DOHH2 (cell line): ENCODE results near the gene MCOLN1.

Experiments used
- H3F3A ChIP-seq: fragments of 200-600 bp; sonication (generic), shearing (Covaris generic); 2 replicates; pipeline ENCODE4 v1.6.0; 2016; ENCODE audit warnings: antibody characterized with exemption, mild to moderate bottlenecking; ENCODE audit not compliant: control insufficient read depth, insufficient read depth
- H3K27ac ChIP-seq: fragments of 200-600 bp; sonication (generic); 2 replicates; pipeline ENCODE4 v1.5.1; 2014; ENCODE audit warnings: low read depth, mild to moderate bottlenecking, low read length, moderate library complexity
- H3K27me3 ChIP-seq: fragments of 200-600 bp; sonication (generic); 2 replicates; pipeline ENCODE4 v1.6.1; 2014; ENCODE audit warnings: mild to moderate bottlenecking, low read length, mixed read lengths; ENCODE audit not compliant: control insufficient read depth
- H3K36me3 ChIP-seq: fragments of 200-600 bp; sonication (generic); 2 replicates; pipeline ENCODE4 v1.6.1; 2014; ENCODE audit warnings: mild to moderate bottlenecking, low read length, moderate library complexity, mixed read lengths; ENCODE audit not compliant: control insufficient read depth
- H3K4me1 ChIP-seq: fragments of 200-600 bp; sonication (generic); 2 replicates; pipeline ENCODE4 v1.6.1; 2014; ENCODE audit warnings: mild to moderate bottlenecking, low read length, mixed read lengths; ENCODE audit not compliant: control insufficient read depth
- H3K4me2 ChIP-seq: fragments of 200-600 bp; sonication (generic); 2 replicates; pipeline ENCODE4 v1.6.0; 2014; ENCODE audit warnings: mild to moderate bottlenecking, low read length, moderate library complexity
- H3K4me3 ChIP-seq: fragments of 200-600 bp; sonication (generic); 2 replicates; pipeline ENCODE4 v1.5.1; 2014; ENCODE audit warnings: mild to moderate bottlenecking, low read length, mixed read lengths
- H3K79me2 ChIP-seq: fragments of 200-600 bp; sonication (generic); 2 replicates; pipeline ENCODE4 v1.6.1; 2014; ENCODE audit warnings: mild to moderate bottlenecking, low read length, mixed read lengths; ENCODE audit not compliant: control insufficient read depth
- H3K9me2 ChIP-seq: fragments of 200-600 bp; sonication (generic); replicated peaks from 2 replicates; pipeline ENCODE4 v1.6.1; 2014; ENCODE audit warnings: mild to moderate bottlenecking, low read length, mixed read lengths; ENCODE audit not compliant: control insufficient read depth
- H3K9me3 ChIP-seq: fragments of 200-600 bp; sonication (generic); 2 replicates; pipeline ENCODE4 v1.6.1; 2014; ENCODE audit warnings: antibody characterized with exemption, low read length, mixed read lengths; ENCODE audit not compliant: control insufficient read depth, insufficient read depth
- H4K20me1 ChIP-seq: fragments of 200-600 bp; sonication (generic); 2 replicates; pipeline ENCODE4 v1.6.0; 2014; ENCODE audit warnings: low read depth, mild to moderate bottlenecking, antibody characterized with exemption, low read length, moderate library complexity; ENCODE audit not compliant: control insufficient read depth, insufficient read depth
- CTCF ChIP-seq: fragments of 200-600 bp; sonication (generic); IDR thresholded peaks from one replicate; pipeline ENCODE4 v1.5.1; 2014; ENCODE audit warnings: antibody characterized with exemption, mild to moderate bottlenecking, low read depth, low read length; ENCODE audit not compliant: poor library complexity, severe bottlenecking
- EZH2phosphoT487 ChIP-seq: fragments of 200-600 bp; sonication (generic); IDR thresholded peaks from 2 replicates; pipeline ENCODE4 v1.6.1; 2017; ENCODE audit warnings: borderline replicate concordance, mild to moderate bottlenecking, antibody characterized with exemption, low read length, moderate library complexity, mixed read lengths

The MCOLN1 gene

GRCh38 chr19:7533925-7534480 is 11.6 kb downstream of the MCOLN1 start:
- no peak overlapping the region for H3K27ac ChIP-seq

DNA sequence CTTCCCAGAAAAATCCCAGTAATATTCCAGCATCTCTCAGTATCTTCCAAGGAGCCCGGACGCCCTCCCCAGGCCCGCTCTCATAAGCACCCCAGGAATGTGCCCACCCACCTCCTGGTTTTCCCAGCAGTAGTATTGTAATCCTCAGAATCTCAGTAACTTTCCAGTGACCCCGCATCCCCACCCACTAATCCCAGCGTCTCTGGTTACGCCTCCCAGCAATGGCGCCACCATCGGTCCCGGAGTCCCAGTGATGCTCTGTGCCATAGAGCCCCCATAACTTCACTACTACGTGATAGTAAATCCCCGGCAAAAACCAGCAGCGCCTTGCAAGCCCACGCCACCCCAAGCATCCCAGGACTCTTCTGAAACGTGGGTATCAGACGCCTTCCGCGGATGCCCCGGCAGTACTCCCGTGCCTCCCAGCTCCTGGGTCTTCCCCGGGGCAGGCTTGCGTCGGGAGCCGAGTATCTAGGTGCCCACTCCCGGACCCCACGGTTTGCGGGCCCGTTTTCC is 12.2 kb downstream of the MCOLN1 start:
- H3K79me2 ChIP-seq, result peaks cover 3% of the 10 kb centered on the region; the same call in 1 of the 2 replicates
- no peaks in the 10 kb centered on the region for H3K9me3 ChIP-seq
- H3K9me2 ChIP-seq, result no peaks in the 10 kb centered on the region
- H4K20me1 ChIP-seq, result no peaks in the 10 kb centered on the region
- H3K27me3 ChIP-seq, result no peaks in the 10 kb centered on the region
- H3K36me3 ChIP-seq, result peaks cover 10% of the 10 kb centered on the region
- H3F3A ChIP-seq, result peaks cover 3% of the 10 kb centered on the region; the same call in 1 of the 2 replicates
- H3K4me2 ChIP-seq, result peak overlapping the region; percentile 85
- peaks cover 16% of the 10 kb centered on the region for H3K4me1 ChIP-seq
- TF ChIP-seq CTCF, result no peak
- no peak for TF ChIP-seq EZH2phosphoT487
- no peak overlapping the region for H3K27ac ChIP-seq
- H3K4me3 ChIP-seq, result peak overlapping the region; percentile 98

More at GRCh38 chr19:7533925-7534480, 11.6 kb downstream of the MCOLN1 start:
- Histone ChIP-seq H3K4me1 (peaks cover 16% of the 10 kb centered on the region), H3K4me3 (peak overlapping the region; percentile 98), H3K36me3 (peaks cover 10% of the 10 kb centered on the region), H3F3A (peaks cover 3% of the 10 kb centered on the region; the same call in 1 of the 2 replicates), H3K27me3 (no peaks in the 10 kb centered on the region), H3K9me2 (no peaks in the 10 kb centered on the region), H3K79me2 (peaks cover 3% of the 10 kb centered on the region; the same call in 1 of the 2 replicates), H3K9me3 (no peaks in the 10 kb centered on the region), H4K20me1 (no peaks in the 10 kb centered on the region), H3K4me2 (peak overlapping the region; percentile 85)
- TF ChIP-seq CTCF (no peak), EZH2phosphoT487 (no peak)

GRCh38 chr19:7535047-7535997 is 12.9 kb downstream of the MCOLN1 start, which contains the start of gene PNPLA6:
Gene PNPLA6, plus strand, starts transcription at chr19:7535717. Its CDS starts 72 bp downstream, at chr19:7535789.
- peaks cover 3% of the 10 kb centered on the region; the same call in 1 of the 2 replicates for H3F3A ChIP-seq

More at GRCh38 chr19:7535047-7535997, 12.9 kb downstream of the MCOLN1 start, which contains the start of gene PNPLA6:
- Histone ChIP-seq H3K27me3 (no peaks in the 10 kb centered on the region), H3K4me1 (peaks cover 16% of the 10 kb centered on the region), H3K9me3 (no peaks in the 10 kb centered on the region), H4K20me1 (no peaks in the 10 kb centered on the region), H3K36me3 (peaks cover 15% of the 10 kb centered on the region), H3K4me2 (peak within 1 kb of the TSS; percentile 85), H3K9me2 (no peaks in the 10 kb centered on the region), H3K79me2 (peaks cover 3% of the 10 kb centered on the region; the same call in 1 of the 2 replicates), H3K4me3 (peak within 1 kb of the TSS; percentile 98), H3K27ac (no peak within 1 kb of the TSS)
- TF ChIP-seq EZH2phosphoT487 (no peak), CTCF (peak; percentile 16)
